Measurements from ENCODE around the gene KATNBL1.

DNA sequence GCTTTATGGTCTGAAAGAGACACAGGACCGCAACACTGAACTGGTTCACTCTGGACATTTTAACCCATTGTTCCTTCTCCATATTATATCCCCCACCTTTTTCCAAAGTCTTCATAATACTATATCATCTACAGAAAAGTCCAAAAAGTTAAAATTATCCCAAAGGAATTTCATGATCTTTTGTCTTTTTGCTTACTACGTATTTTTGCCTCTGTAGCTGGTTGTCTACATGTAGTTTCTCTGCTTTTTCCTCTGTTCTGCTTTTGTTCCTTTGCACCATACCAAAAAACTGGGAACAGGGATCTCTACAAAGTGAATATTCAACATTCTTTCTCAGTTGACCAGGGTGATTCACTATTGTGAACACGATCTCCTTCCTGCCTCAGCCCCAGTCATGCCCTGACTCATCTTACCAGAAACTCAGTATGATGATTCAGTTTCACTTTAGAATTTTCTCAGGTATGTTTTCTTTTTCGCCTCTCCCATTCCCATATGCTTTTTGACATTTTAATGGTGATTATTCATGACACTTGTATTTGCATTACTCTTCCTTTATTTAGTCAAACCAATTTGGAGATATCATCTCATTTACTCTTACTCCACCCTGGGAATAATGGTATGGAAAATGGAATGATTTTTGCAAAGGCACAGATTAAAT lies 29.4 kb upstream of the KATNBL1 start:
- no peak for TF ChIP-seq CTCF (IDR thresholded peaks at IDR 0.05)
- no peak for TF ChIP-seq POLR2A (IDR thresholded peaks at IDR 0.05)
